Loucy (cell line): ENCODE data around the gene MAP9.

Source experiments
- CTCF ChIP-seq: fragments of 200-600 bp; sonication (generic); conservative IDR thresholded peaks from 2 replicates; pipeline ENCODE4 v1.5.1; 2014; ENCODE audit warnings: mild to moderate bottlenecking, antibody characterized with exemption, low read length
- EZH2phosphoT487 ChIP-seq: fragments of 200-600 bp; IDR thresholded peaks from 2 replicates; pipeline ENCODE4 v1.6.1; 2018; ENCODE audit warnings: antibody characterized with exemption, mild to moderate bottlenecking, moderate library complexity, borderline replicate concordance

- no peak for TF ChIP-seq CTCF
- no peak for TF ChIP-seq EZH2phosphoT487
Observed at GRCh38 chr4:155399974-155400697, 23.4 kb upstream of the MAP9 start.
